ENCODE data around the gene UBE2K.
"Not testable (repeated sequence)": the region's sequence is repeated elsewhere in the genome, so short reads cannot be mapped to it uniquely, and the experiment has no call there.

The UBE2K gene

DNA sequence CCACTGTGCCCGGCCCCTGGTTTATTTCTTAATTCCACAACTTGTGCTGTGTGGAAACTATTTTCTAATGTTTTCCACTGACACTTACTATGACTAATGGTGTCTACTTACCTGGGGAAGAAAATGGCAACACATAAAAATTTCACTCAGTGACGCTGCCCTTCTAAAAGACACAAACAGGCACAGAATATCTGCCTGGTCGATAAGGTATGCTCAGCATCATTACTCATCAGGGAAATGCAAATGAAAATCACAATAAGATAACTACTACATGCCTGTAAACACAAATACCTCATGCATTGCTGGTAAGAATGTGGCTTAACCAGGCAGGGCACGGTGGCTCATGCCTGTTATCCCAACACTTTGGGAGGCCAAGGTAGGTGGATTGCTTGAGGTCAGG lies 61.6 kb downstream of the UBE2K start:
- no peaks in the 10 kb centered on the region for H3K4me1 ChIP-seq (ENCODE audit: control insufficient read depth, insufficient read depth, low read length)
- H3K9me3 ChIP-seq (ENCODE audit: control insufficient read depth, insufficient read depth, low read length): no peaks in the 10 kb centered on the region
- H3K36me3 ChIP-seq (ENCODE audit: control insufficient read depth, insufficient read depth, low read length): no peaks in the 10 kb centered on the region
- H3K4me3 ChIP-seq (ENCODE audit: low read length): no peak overlapping the region
- H3K27ac ChIP-seq (ENCODE audit: low read length): no peak overlapping the region
- no peaks in the 10 kb centered on the region for H3K27me3 ChIP-seq (ENCODE audit: control insufficient read depth, insufficient read depth, low read length)
- no peak for DNase-seq (ENCODE audit: low read depth, low spot score)
- WGBS (ENCODE audit: insufficient coverage, insufficient read length): no CpG with 5 or more reads among the region's 4 CpGs

- Histone ChIP-seq H3K9me3 (ENCODE audit: control insufficient read depth, insufficient read depth, low read length) (no peaks in the 10 kb centered on the region), H3K4me1 (ENCODE audit: control insufficient read depth, insufficient read depth, low read length) (no peaks in the 10 kb centered on the region), H3K4me3 (ENCODE audit: low read length) (no peak overlapping the region), H3K36me3 (ENCODE audit: control insufficient read depth, insufficient read depth, low read length) (no peaks in the 10 kb centered on the region), H3K27me3 (ENCODE audit: control insufficient read depth, insufficient read depth, low read length) (no peaks in the 10 kb centered on the region), H3K27ac (ENCODE audit: low read length) (no peak overlapping the region)
- DNase-seq (ENCODE audit: low read depth, low spot score): no peak
- 100% methylated on average over 1 of the region's 4 CpGs for WGBS (ENCODE audit: insufficient coverage, insufficient read length)
Observed at GRCh38 chr4:39761005-39761667, 63.2 kb downstream of the UBE2K start.

DNA sequence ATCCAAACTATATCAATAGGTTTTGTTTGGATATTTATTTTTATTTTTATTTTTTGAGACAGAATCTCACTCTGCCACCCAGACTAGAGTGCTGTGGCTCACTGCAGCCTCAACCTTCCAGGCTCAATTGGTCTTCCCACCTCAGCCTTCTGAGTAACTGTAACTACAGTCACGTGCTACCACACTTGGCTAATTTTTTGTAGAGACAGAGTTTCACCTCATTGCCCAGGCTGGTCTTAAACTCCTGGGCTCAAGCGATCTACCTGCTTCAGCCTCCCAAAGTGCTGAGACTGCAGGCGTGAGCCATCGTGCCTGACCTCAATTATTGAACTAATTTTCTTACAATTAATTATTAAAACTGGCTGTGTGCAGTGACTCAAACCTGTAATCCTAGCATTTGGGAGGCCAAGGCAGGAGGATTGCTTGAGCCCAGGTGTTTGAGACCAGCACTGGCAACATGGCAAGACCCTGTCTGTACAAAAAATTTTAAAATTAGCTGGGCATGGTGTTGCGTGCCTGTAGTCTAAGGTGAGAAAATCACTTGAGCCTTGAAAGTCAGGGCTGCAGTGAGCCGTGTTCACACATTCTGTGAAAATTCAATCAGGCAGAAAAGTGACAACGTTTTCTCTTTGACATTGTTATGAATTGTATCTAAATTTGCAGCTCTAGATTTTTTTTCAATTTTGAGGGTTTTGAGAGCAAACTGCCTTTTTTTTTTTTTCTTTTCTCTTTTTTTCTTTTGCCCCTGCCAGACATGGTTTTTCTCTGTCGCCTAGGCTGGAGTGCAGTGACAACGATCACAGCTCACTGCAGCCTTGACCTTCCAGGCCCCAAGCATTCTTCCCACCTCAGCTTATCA lies 66.0 kb downstream of the UBE2K start:
- H3K36me3 ChIP-seq (ENCODE audit: control insufficient read depth, insufficient read depth, low read length): no peaks in the 10 kb centered on the region
- H3K27ac ChIP-seq (ENCODE audit: low read length): no peak overlapping the region
- DNase-seq (ENCODE audit: low read depth, low spot score): no peak
- WGBS (ENCODE audit: insufficient coverage, insufficient read length): no CpG with 5 or more reads among the region's 9 CpGs
- no peaks in the 10 kb centered on the region for H3K27me3 ChIP-seq (ENCODE audit: control insufficient read depth, insufficient read depth, low read length)
- H3K4me1 ChIP-seq (ENCODE audit: control insufficient read depth, insufficient read depth, low read length): no peaks in the 10 kb centered on the region
- no peaks in the 10 kb centered on the region for H3K9me3 ChIP-seq (ENCODE audit: control insufficient read depth, insufficient read depth, low read length)
- no peak overlapping the region for H3K4me3 ChIP-seq (ENCODE audit: low read length)

DNA sequence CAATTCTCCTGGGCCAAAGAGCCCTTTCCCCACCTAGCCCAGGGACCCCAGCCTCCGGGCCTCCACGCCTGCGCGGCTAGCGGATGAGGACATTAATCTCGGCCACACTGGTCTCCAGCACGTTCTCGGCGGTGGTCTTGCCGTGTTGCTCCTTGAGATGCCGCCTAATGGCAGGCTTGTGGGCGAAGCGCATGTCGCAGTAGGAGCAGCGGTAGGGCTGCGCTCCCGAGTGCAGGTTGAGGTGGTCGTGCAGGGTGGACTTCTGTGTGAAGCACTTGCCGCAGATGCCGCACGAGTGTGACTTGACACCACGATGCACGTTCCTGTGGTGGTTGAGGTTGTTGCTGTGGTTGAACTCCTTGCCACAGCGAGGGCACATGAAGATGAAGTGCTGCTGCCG lies 72.1 kb downstream of the UBE2K start:
- DNase-seq (ENCODE audit: low read depth, low spot score): no peak
- H3K36me3 ChIP-seq (ENCODE audit: control insufficient read depth, insufficient read depth, low read length): 0 out of 2 replicates have a peak, but pooled peaks cover 2% of the 10 kb centered on the region

GRCh38 chr4:39770471-39770870 lies 72.5 kb downstream of the UBE2K start:
- no peak overlapping the region for H3K27ac ChIP-seq (ENCODE audit: low read length)
- 0 out of 2 replicates have a peak, but pooled peaks cover 2% of the 10 kb centered on the region for H3K36me3 ChIP-seq (ENCODE audit: control insufficient read depth, insufficient read depth, low read length)
- no peaks in the 10 kb centered on the region for H3K9me3 ChIP-seq (ENCODE audit: control insufficient read depth, insufficient read depth, low read length)
- no peak for DNase-seq (ENCODE audit: low read depth, low spot score)
- no peaks in the 10 kb centered on the region for H3K27me3 ChIP-seq (ENCODE audit: control insufficient read depth, insufficient read depth, low read length)
- no peak overlapping the region for H3K4me3 ChIP-seq (ENCODE audit: low read length)
- WGBS (ENCODE audit: insufficient coverage, insufficient read length): no CpG with 5 or more reads among the region's 19 CpGs
- no peaks in the 10 kb centered on the region for H3K4me1 ChIP-seq (ENCODE audit: control insufficient read depth, insufficient read depth, low read length)

More for the DNA sequence above, 72.1 kb downstream of the UBE2K start:
- no CpG with 5 or more reads among the region's 25 CpGs for WGBS (ENCODE audit: insufficient coverage, insufficient read length)
- H3K4me1 ChIP-seq (ENCODE audit: control insufficient read depth, insufficient read depth, low read length): no peaks in the 10 kb centered on the region
- no peaks in the 10 kb centered on the region for H3K27me3 ChIP-seq (ENCODE audit: control insufficient read depth, insufficient read depth, low read length)
- H3K9me3 ChIP-seq (ENCODE audit: control insufficient read depth, insufficient read depth, low read length): no peaks in the 10 kb centered on the region
- H3K4me3 ChIP-seq (ENCODE audit: low read length): no peak overlapping the region
- no peak overlapping the region for H3K27ac ChIP-seq (ENCODE audit: low read length)

- H3K4me1 ChIP-seq (ENCODE audit: control insufficient read depth, insufficient read depth, low read length): no peaks in the 10 kb centered on the region
- 0 out of 2 replicates have a peak, but pooled peaks cover 2% of the 10 kb centered on the region for H3K36me3 ChIP-seq (ENCODE audit: control insufficient read depth, insufficient read depth, low read length)
- no peak overlapping the region for H3K27ac ChIP-seq (ENCODE audit: low read length)
- no peak for DNase-seq (ENCODE audit: low read depth, low spot score)
- no peaks in the 10 kb centered on the region for H3K9me3 ChIP-seq (ENCODE audit: control insufficient read depth, insufficient read depth, low read length)
- H3K27me3 ChIP-seq (ENCODE audit: control insufficient read depth, insufficient read depth, low read length): no peaks in the 10 kb centered on the region
- no peak overlapping the region for H3K4me3 ChIP-seq (ENCODE audit: low read length)
- no CpG with 5 or more reads among the region's 57 CpGs for WGBS (ENCODE audit: insufficient coverage, insufficient read length)
Observed at GRCh38 chr4:39770969-39771724, 73.2 kb downstream of the UBE2K start.

- not testable (repeated sequence) for H3K36me3 ChIP-seq (ENCODE audit: control insufficient read depth, insufficient read depth, low read length); DNase-seq (ENCODE audit: low read depth, low spot score); H3K27me3 ChIP-seq (ENCODE audit: control insufficient read depth, insufficient read depth, low read length); H3K4me1 ChIP-seq (ENCODE audit: control insufficient read depth, insufficient read depth, low read length); H3K4me3 ChIP-seq (ENCODE audit: low read length); H3K9me3 ChIP-seq (ENCODE audit: control insufficient read depth, insufficient read depth, low read length); H3K27ac ChIP-seq (ENCODE audit: low read length)
- WGBS (ENCODE audit: insufficient coverage, insufficient read length): no CpG with 5 or more reads among the region's 2 CpGs
Observed at GRCh38 chr4:39781988-39782387, 84.1 kb downstream of the UBE2K start.

GRCh38 chr4:39785083-39785482 lies 87.1 kb downstream of the UBE2K start:
- H3K27ac ChIP-seq (ENCODE audit: low read length): no peak overlapping the region
- no CpG with 5 or more reads among the region's 1 CpG for WGBS (ENCODE audit: insufficient coverage, insufficient read length)
- no peaks in the 10 kb centered on the region for H3K4me1 ChIP-seq (ENCODE audit: control insufficient read depth, insufficient read depth, low read length)

GRCh38 chr4:39786838-39787237 lies 88.9 kb downstream of the UBE2K start:
- no peak overlapping the region for H3K4me3 ChIP-seq (ENCODE audit: low read length)
- no CpG with 5 or more reads among the region's 4 CpGs for WGBS (ENCODE audit: insufficient coverage, insufficient read length)
- no peaks in the 10 kb centered on the region for H3K36me3 ChIP-seq (ENCODE audit: control insufficient read depth, insufficient read depth, low read length)
- H3K27me3 ChIP-seq (ENCODE audit: control insufficient read depth, insufficient read depth, low read length): no peaks in the 10 kb centered on the region
- no peaks in the 10 kb centered on the region for H3K4me1 ChIP-seq (ENCODE audit: control insufficient read depth, insufficient read depth, low read length)
- H3K27ac ChIP-seq (ENCODE audit: low read length): no peak overlapping the region
- DNase-seq (ENCODE audit: low read depth, low spot score): no peak
- H3K9me3 ChIP-seq (ENCODE audit: control insufficient read depth, insufficient read depth, low read length): no peaks in the 10 kb centered on the region

More at GRCh38 chr4:39785083-39785482, 87.1 kb downstream of the UBE2K start:
- no peak overlapping the region for H3K4me3 ChIP-seq (ENCODE audit: low read length)
- H3K36me3 ChIP-seq (ENCODE audit: control insufficient read depth, insufficient read depth, low read length): no peaks in the 10 kb centered on the region
- H3K27me3 ChIP-seq (ENCODE audit: control insufficient read depth, insufficient read depth, low read length): no peaks in the 10 kb centered on the region
- no peaks in the 10 kb centered on the region for H3K9me3 ChIP-seq (ENCODE audit: control insufficient read depth, insufficient read depth, low read length)
- DNase-seq (ENCODE audit: low read depth, low spot score): no peak

GRCh38 chr4:39792128-39792527 lies 94.2 kb downstream of the UBE2K start:
- no peak for DNase-seq (ENCODE audit: low read depth, low spot score)
- WGBS (ENCODE audit: insufficient coverage, insufficient read length): no CpG with 5 or more reads among the region's 5 CpGs
- Histone ChIP-seq H3K27me3 (ENCODE audit: control insufficient read depth, insufficient read depth, low read length) (no peaks in the 10 kb centered on the region), H3K4me3 (ENCODE audit: low read length) (no peak overlapping the region), H3K4me1 (ENCODE audit: control insufficient read depth, insufficient read depth, low read length) (no peaks in the 10 kb centered on the region), H3K36me3 (ENCODE audit: control insufficient read depth, insufficient read depth, low read length) (no peaks in the 10 kb centered on the region), H3K9me3 (ENCODE audit: control insufficient read depth, insufficient read depth, low read length) (no peaks in the 10 kb centered on the region), H3K27ac (ENCODE audit: low read length) (no peak overlapping the region)
